ENCODE measurements around the gene RAD54L.
A peak's percentile ranks its signal among the peaks of the same experiment; 100 is the strongest.
"Not testable (repeated sequence)": the region's sequence is repeated elsewhere in the genome, so short reads cannot be mapped to it uniquely, and the experiment has no call there.

The RAD54L gene

GRCh38 chr1:46288485-46289133, 41.0 kb downstream of the RAD54L start:
- DNase-seq = peak; percentile 66

- no peak for DNase-seq
These were observed 41.6 kb downstream of the RAD54L start for GRCh38 chr1:46289134-46289494.

GRCh38 chr1:46289976-46290375, 42.4 kb downstream of the RAD54L start:
- no peak for DNase-seq

- no peak for DNase-seq
These were observed 47.7 kb downstream of the RAD54L start for GRCh38 chr1:46295306-46295705.

- DNase-seq = no peak
These were observed 50.8 kb downstream of the RAD54L start for GRCh38 chr1:46298387-46298786.

GRCh38 chr1:46300673-46301405, 53.3 kb downstream of the RAD54L start:
- DNase-seq = no peak

GRCh38 chr1:46301406-46301807, 53.8 kb downstream of the RAD54L start:
- no peak for DNase-seq

- peak; percentile 66 for DNase-seq
These were observed 54.5 kb downstream of the RAD54L start for GRCh38 chr1:46301808-46302640.

GRCh38 chr1:46302641-46303037, 55.1 kb downstream of the RAD54L start:
- DNase-seq = peak; percentile 30

- peak; percentile 97 for DNase-seq
These were observed 55.7 kb downstream of the RAD54L start, which contains the start of the genes LRRC41 and UQCRH for GRCh38 chr1:46303038-46303871. Gene LRRC41, minus strand, starts transcription at chr1:46303616. Its CDS starts 294 bp downstream, at chr1:46303322. Gene UQCRH, plus strand, starts transcription at chr1:46303698. Its CDS starts 69 bp downstream, at chr1:46303767.

- peak; percentile 17 for DNase-seq
These were observed 56.3 kb downstream of the RAD54L start for GRCh38 chr1:46303872-46304326.

GRCh38 chr1:46306159-46306530, 58.6 kb downstream of the RAD54L start:
- DNase-seq = no peak

GRCh38 chr1:46309401-46310159, 62.0 kb downstream of the RAD54L start:
- no peak for DNase-seq

- DNase-seq = no peak
These were observed 62.8 kb downstream of the RAD54L start for GRCh38 chr1:46310321-46310720.

- DNase-seq = no peak
These were observed 68.3 kb downstream of the RAD54L start for GRCh38 chr1:46315669-46316403.

- no peak for DNase-seq
These were observed 69.8 kb downstream of the RAD54L start for GRCh38 chr1:46317323-46317722.

- DNase-seq = not testable (repeated sequence)
These were observed 71.7 kb downstream of the RAD54L start for GRCh38 chr1:46319301-46319700.

GRCh38 chr1:46319960-46320914, 72.7 kb downstream of the RAD54L start:
- not testable (repeated sequence) for DNase-seq

GRCh38 chr1:46322191-46322590, 74.6 kb downstream of the RAD54L start:
- not testable (repeated sequence) for DNase-seq
